ENCODE results near the gene KRTAP10-2. TPM values are rescaled to one million over a fixed set of nuclear protein-coding genes. Genes with fewer than 3 reads are reported as not detected.

The KRTAP10-2 gene
- total and polyA plus RNA-seq, 3 experiments from 2014 or later, result not detected

- no peaks in the 10 kb centered on the region for H3K36me3 ChIP-seq (ENCODE audit: insufficient read depth, low read length)
- H3K36me3 Mint-ChIP-seq, result no peaks in the 10 kb centered on the region
- H3K4me1 ChIP-seq (ENCODE audit: insufficient read depth, low read length), result no peaks in the 10 kb centered on the region
- H3K27me3 ChIP-seq (ENCODE audit: insufficient read depth, low read length, poor library complexity, severe bottlenecking), result no peaks in the 10 kb centered on the region
- H3K27ac Mint-ChIP-seq, result peak overlapping the region in 1 of 8 donors; percentile 12
- H3K4me3 ChIP-seq (ENCODE audit: low read length), result no peak overlapping the region
- H3K4me3 Mint-ChIP-seq, result no peak overlapping the region
- H3K9me3 Mint-ChIP-seq, result no peaks in the 10 kb centered on the region
- H3K27ac ChIP-seq (ENCODE audit: low read depth, low read length), result no peak overlapping the region
- ChIA-PET POLR2A (no interaction called here), CTCF (interaction anchor here (1.3 kb wide), 1 partner anchor 10 kb away, joined by 4 read pairs; no protein-coding TSS in a partner anchor)
- no peaks in the 10 kb centered on the region for H3K4me1 Mint-ChIP-seq
- no peaks in the 10 kb centered on the region for H3K27me3 Mint-ChIP-seq
- H3K9me3 ChIP-seq (ENCODE audit: low read length), result no peaks in the 10 kb centered on the region
- DNase-seq, result no peak
These were observed 30.7 kb downstream of the KRTAP10-2 start for GRCh38 chr21:44520326-44521300.

GRCh38 chr21:44519346-44520325 is 31.7 kb downstream of the KRTAP10-2 start:
- Mint-ChIP-seq H3K4me1 (no peaks in the 10 kb centered on the region), H3K27ac (peak overlapping the region in 1 of 8 donors; percentile 50), H3K36me3 (no peaks in the 10 kb centered on the region), H3K4me3 (no peak overlapping the region), H3K9me3 (no peaks in the 10 kb centered on the region), H3K27me3 (no peaks in the 10 kb centered on the region)
- no peak overlapping the region for H3K27ac ChIP-seq (ENCODE audit: low read depth, low read length)
- no peak overlapping the region for H3K4me3 ChIP-seq (ENCODE audit: low read length)
- DNase-seq, result no peak
- CTCF ChIA-PET, result interaction anchor here (1.4 kb wide), 1 partner anchor 9 kb away, joined by 5 read pairs; no protein-coding TSS in a partner anchor
- POLR2A ChIA-PET, result no interaction called here
- H3K9me3 ChIP-seq (ENCODE audit: low read length), result no peaks in the 10 kb centered on the region
- no peaks in the 10 kb centered on the region for H3K4me1 ChIP-seq (ENCODE audit: insufficient read depth, low read length)
- no peaks in the 10 kb centered on the region for H3K36me3 ChIP-seq (ENCODE audit: insufficient read depth, low read length)
- H3K27me3 ChIP-seq (ENCODE audit: insufficient read depth, low read length, poor library complexity, severe bottlenecking), result no peaks in the 10 kb centered on the region

GRCh38 chr21:44518686-44519085 is 32.6 kb downstream of the KRTAP10-2 start:
- Histone ChIP-seq H3K27me3 (ENCODE audit: insufficient read depth, low read length, poor library complexity, severe bottlenecking) (no peaks in the 10 kb centered on the region), H3K4me3 (ENCODE audit: low read length) (no peak overlapping the region), H3K36me3 (ENCODE audit: insufficient read depth, low read length) (no peaks in the 10 kb centered on the region), H3K9me3 (ENCODE audit: low read length) (no peaks in the 10 kb centered on the region), H3K4me1 (ENCODE audit: insufficient read depth, low read length) (no peaks in the 10 kb centered on the region), H3K27ac (ENCODE audit: low read depth, low read length) (no peak overlapping the region)
- DNase-seq, result peak in 1 of 5 donors; percentile 25
- H3K27ac Mint-ChIP-seq, result no peak overlapping the region
- no peak overlapping the region for H3K4me3 Mint-ChIP-seq
- H3K9me3 Mint-ChIP-seq, result no peaks in the 10 kb centered on the region
- CTCF ChIA-PET, result interaction anchor here (1.4 to 1.5 kb wide), 2 partner anchors 8 to 92 kb away, joined by 3 to 5 read pairs; no protein-coding TSS in a partner anchor
- no peaks in the 10 kb centered on the region for H3K4me1 Mint-ChIP-seq
- H3K36me3 Mint-ChIP-seq, result no peaks in the 10 kb centered on the region
- POLR2A ChIA-PET, result no interaction called here
- no peaks in the 10 kb centered on the region for H3K27me3 Mint-ChIP-seq

GRCh38 chr21:44517175-44517899 is 34.0 kb downstream of the KRTAP10-2 start:
- H3K27me3 Mint-ChIP-seq, result no peaks in the 10 kb centered on the region
- peak in 1 of 5 donors; percentile 39 for DNase-seq
- Histone ChIP-seq H3K4me1 (ENCODE audit: insufficient read depth, low read length) (no peaks in the 10 kb centered on the region), H3K36me3 (ENCODE audit: insufficient read depth, low read length) (no peaks in the 10 kb centered on the region), H3K27me3 (ENCODE audit: insufficient read depth, low read length, poor library complexity, severe bottlenecking) (no peaks in the 10 kb centered on the region), H3K27ac (ENCODE audit: low read depth, low read length) (no peak overlapping the region), H3K9me3 (ENCODE audit: low read length) (no peaks in the 10 kb centered on the region), H3K4me3 (ENCODE audit: low read length) (no peak overlapping the region)
- ChIA-PET POLR2A (no interaction called here), CTCF (interaction anchor here (0.9 to 1.5 kb wide), 2 partner anchors 93 to 284 kb away, joined by 3 read pairs; partner anchors contain the start of gene UBE2G2)
- peak overlapping the region in 1 of 7 donors; percentile 50 for H3K4me3 Mint-ChIP-seq
- H3K27ac Mint-ChIP-seq, result peak overlapping the region in 3 of 8 donors; percentile 38 to 51 (median 48)
- no peaks in the 10 kb centered on the region for H3K9me3 Mint-ChIP-seq
- H3K4me1 Mint-ChIP-seq, result no peaks in the 10 kb centered on the region
- H3K36me3 Mint-ChIP-seq, result no peaks in the 10 kb centered on the region

- no peaks in the 10 kb centered on the region for H3K27me3 Mint-ChIP-seq
- Histone ChIP-seq H3K4me3 (ENCODE audit: low read length) (no peak overlapping the region), H3K36me3 (ENCODE audit: insufficient read depth, low read length) (no peaks in the 10 kb centered on the region), H3K27me3 (ENCODE audit: insufficient read depth, low read length, poor library complexity, severe bottlenecking) (no peaks in the 10 kb centered on the region), H3K4me1 (ENCODE audit: insufficient read depth, low read length) (no peaks in the 10 kb centered on the region), H3K9me3 (ENCODE audit: low read length) (no peaks in the 10 kb centered on the region), H3K27ac (ENCODE audit: low read depth, low read length) (no peak overlapping the region)
- H3K27ac Mint-ChIP-seq, result no peak overlapping the region
- H3K36me3 Mint-ChIP-seq, result no peaks in the 10 kb centered on the region
- H3K4me1 Mint-ChIP-seq, result no peaks in the 10 kb centered on the region
- H3K9me3 Mint-ChIP-seq, result no peaks in the 10 kb centered on the region
- CTCF ChIA-PET, result no interaction called here
- peak overlapping the region in 1 of 7 donors; percentile 50 for H3K4me3 Mint-ChIP-seq
- no peak for DNase-seq
- POLR2A ChIA-PET, result no interaction called here
These were observed 34.5 kb downstream of the KRTAP10-2 start for GRCh38 chr21:44516828-44517174.

- Mint-ChIP-seq H3K27ac (no peak overlapping the region), H3K4me3 (no peak overlapping the region), H3K4me1 (no peaks in the 10 kb centered on the region), H3K27me3 (no peaks in the 10 kb centered on the region), H3K9me3 (no peaks in the 10 kb centered on the region), H3K36me3 (no peaks in the 10 kb centered on the region)
- DNase-seq, result no peak
- ChIA-PET CTCF (interaction anchor here (2.2 kb wide), 1 partner anchor 277 kb away, joined by 7 read pairs; no protein-coding TSS in a partner anchor), POLR2A (no interaction called here)
- Histone ChIP-seq H3K4me1 (ENCODE audit: insufficient read depth, low read length) (no peaks in the 10 kb centered on the region), H3K36me3 (ENCODE audit: insufficient read depth, low read length) (no peaks in the 10 kb centered on the region), H3K27me3 (ENCODE audit: insufficient read depth, low read length, poor library complexity, severe bottlenecking) (no peaks in the 10 kb centered on the region), H3K4me3 (ENCODE audit: low read length) (no peak overlapping the region), H3K9me3 (ENCODE audit: low read length) (no peaks in the 10 kb centered on the region), H3K27ac (ENCODE audit: low read depth, low read length) (no peak overlapping the region)
These were observed 35.0 kb downstream of the KRTAP10-2 start for GRCh38 chr21:44516342-44516741.

GRCh38 chr21:44515359-44516165 is 35.7 kb downstream of the KRTAP10-2 start:
- ChIA-PET POLR2A (no interaction called here), CTCF (interaction anchor here (0.8 to 2.2 kb wide), 2 partner anchors 227 to 278 kb away, joined by 3 to 7 read pairs; no protein-coding TSS in a partner anchor)
- DNase-seq, result peak in 1 of 5 donors; percentile 22
- Histone ChIP-seq H3K4me3 (ENCODE audit: low read length) (no peak overlapping the region), H3K9me3 (ENCODE audit: low read length) (no peaks in the 10 kb centered on the region), H3K27me3 (ENCODE audit: insufficient read depth, low read length, poor library complexity, severe bottlenecking) (no peaks in the 10 kb centered on the region), H3K27ac (ENCODE audit: low read depth, low read length) (no peak overlapping the region), H3K4me1 (ENCODE audit: insufficient read depth, low read length) (peaks cover 7% of the 10 kb centered on the region), H3K36me3 (ENCODE audit: insufficient read depth, low read length) (no peaks in the 10 kb centered on the region)
- Mint-ChIP-seq H3K27me3 (no peaks in the 10 kb centered on the region), H3K36me3 (no peaks in the 10 kb centered on the region), H3K4me3 (no peak overlapping the region), H3K4me1 (peaks cover 0 to 4% (median 0%) of the 10 kb centered on the region in 3 donors), H3K9me3 (no peaks in the 10 kb centered on the region), H3K27ac (peak overlapping the region in 3 of 8 donors; percentile 48 to 79 (median 70))
